WTC11 (cell line): ENCODE measurements around the gene TCF7. TPM values are rescaled to one million over a fixed set of nuclear protein-coding genes. Genes with fewer than 3 reads are reported as not detected.
A peak's percentile ranks its signal among the peaks of the same experiment; 100 is the strongest.

ENCODE experiments used
- ATAC-seq: fragments of 200-7000 bp; cut with Tn5 transposase; 2 replicates; pipeline ENCODE4 v1.10.0; 2021; ENCODE audit warnings: mild to moderate bottlenecking, moderate library complexity
- CTCF ChIA-PET: fragments of 300-600 bp; sonication (Branson Sonifier 250); formaldehyde crosslinking; loops from one replicate; lab custom pipeline; 2021; ENCODE audit warnings: antibody characterized with exemption; lab: Charles Lee
- POLR2A ChIA-PET: fragments of 350-600 bp; sonication (Branson Sonifier 250); formaldehyde crosslinking; loops from one replicate; lab custom pipeline; 2021; ENCODE audit warnings: antibody characterized with exemption; lab: Charles Lee
- DNase-seq: peaks from one replicate; pipeline ENCODE4 v3.0.0; 2021; ENCODE audit warnings: low spot score
- H3K27ac Mint-ChIP-seq: 2 replicates; pipeline ENCODE4 v1.8.0; 2021; ENCODE audit warnings: mixed read lengths
- H3K27me3 Mint-ChIP-seq: 2 replicates; pipeline ENCODE4 v1.8.0; 2021; ENCODE audit warnings: low read depth, mild to moderate bottlenecking, moderate library complexity, mixed read lengths
- H3K36me3 Mint-ChIP-seq: 2 replicates; pipeline ENCODE4 v1.8.0; 2021; ENCODE audit warnings: mixed read lengths
- H3K4me1 Mint-ChIP-seq: 2 replicates; pipeline ENCODE4 v1.8.0; 2022; ENCODE audit warnings: mixed read lengths
- H3K4me3 Mint-ChIP-seq: 2 replicates; pipeline ENCODE4 v1.8.0; 2021; ENCODE audit warnings: mild to moderate bottlenecking, moderate library complexity, mixed read lengths
- H3K9me3 Mint-ChIP-seq: 2 replicates; pipeline ENCODE4 v1.8.0; 2021; ENCODE audit warnings: mixed read lengths
- ATF2 ChIP-seq: sonication (generic); formaldehyde crosslinking; IDR thresholded peaks from 2 replicates; pipeline ENCODE4 v1.8.1; 2022; ENCODE audit warnings: low read depth, missing genetic modification reagents, borderline replicate concordance
- ESRRA ChIP-seq: sonication (generic); formaldehyde crosslinking; IDR thresholded peaks from 2 replicates; pipeline ENCODE4 v1.8.1; 2022; ENCODE audit warnings: mild to moderate bottlenecking, missing genetic modification reagents, borderline replicate concordance
- GABPB1 ChIP-seq: sonication (generic); formaldehyde crosslinking; IDR thresholded peaks from 2 replicates; pipeline ENCODE4 v1.8.1; 2023; ENCODE audit warnings: mild to moderate bottlenecking, missing genetic modification reagents
- GRHL2 ChIP-seq: fragments of 250-450 bp; sonication (Bioruptor Pico); IDR thresholded peaks from 2 replicates; pipeline ENCODE4 v1.8.0; 2022; ENCODE audit warnings: mild to moderate bottlenecking, moderate library complexity; ENCODE audit not compliant: insufficient replicate concordance, severe bottlenecking
- GTF2I ChIP-seq: fragments of 250-450 bp; sonication (Bioruptor Pico); conservative IDR thresholded peaks from 2 replicates; pipeline ENCODE4 v1.4.0; 2021; ENCODE audit warnings: mild to moderate bottlenecking
- JAZF1 ChIP-seq: fragments of 250-450 bp; sonication (Bioruptor Pico); IDR thresholded peaks from 2 replicates; pipeline ENCODE4 v1.9.0; 2021; ENCODE audit warnings: moderate library complexity, mild to moderate bottlenecking, inconsistent platforms
- KAT7 ChIP-seq: sonication (generic); formaldehyde crosslinking; IDR thresholded peaks from 2 replicates; pipeline ENCODE4 v1.8.1; 2023; ENCODE audit warnings: missing genetic modification reagents, mild to moderate bottlenecking, borderline replicate concordance
- NR1H2 ChIP-seq: sonication (generic); formaldehyde crosslinking; IDR thresholded peaks from 2 replicates; pipeline ENCODE4 v1.9.0; 2021; ENCODE audit warnings: mild to moderate bottlenecking, moderate library complexity, missing genetic modification reagents
- OVOL2 ChIP-seq: fragments of 250-450 bp; sonication (Bioruptor Pico); IDR thresholded peaks from 2 replicates; pipeline ENCODE4 v1.9.0; 2021; ENCODE audit warnings: mild to moderate bottlenecking, borderline replicate concordance
- PRDM15 ChIP-seq: sonication (generic); formaldehyde crosslinking; IDR thresholded peaks from 2 replicates; pipeline ENCODE4 v1.8.0; 2022; ENCODE audit warnings: missing genetic modification reagents
- PRRX2 ChIP-seq: fragments of 250-450 bp; sonication (Bioruptor Pico); IDR thresholded peaks from 2 replicates; pipeline ENCODE4 v1.8.0; 2021; ENCODE audit warnings: mild to moderate bottlenecking
- RELA ChIP-seq: sonication (generic); formaldehyde crosslinking; IDR thresholded peaks from 2 replicates; pipeline ENCODE4 v1.8.1; 2022; ENCODE audit warnings: missing genetic modification reagents, mild to moderate bottlenecking, borderline replicate concordance
- TCF7 ChIP-seq: sonication (generic); formaldehyde crosslinking; IDR thresholded peaks from 2 replicates; pipeline ENCODE4 v1.8.0; 2022; ENCODE audit warnings: mild to moderate bottlenecking, low read depth, missing genetic modification reagents, moderate library complexity
- TEAD1 ChIP-seq: sonication (generic); formaldehyde crosslinking; IDR thresholded peaks from 2 replicates; pipeline ENCODE4 v1.8.0; 2022; ENCODE audit warnings: mild to moderate bottlenecking, missing genetic modification reagents
- ZNF317 ChIP-seq: sonication (generic); formaldehyde crosslinking; IDR thresholded peaks from 2 replicates; pipeline ENCODE4 v1.8.1; 2023; ENCODE audit warnings: low read depth, mild to moderate bottlenecking, moderate library complexity, missing genetic modification reagents, borderline replicate concordance
- ZNF423 ChIP-seq: fragments of 250-450 bp; sonication (Bioruptor Pico); IDR thresholded peaks from 2 replicates; pipeline ENCODE4 v2.1.2; 2022; ENCODE audit warnings: mild to moderate bottlenecking, moderate library complexity
- ZNF425 ChIP-seq: fragments of 250-450 bp; sonication (Bioruptor Pico); conservative IDR thresholded peaks from 2 replicates; pipeline ENCODE4 v1.9.0; 2021; ENCODE audit warnings: mild to moderate bottlenecking
- total RNA-seq: library from RNA; stranded (reverse); gene quantifications from 3 replicates; pipeline ENCODE4 v1.2.3, GENCODE V29; 2021
- TF ChIP-seq, protein P1 (sequence below): sonication (generic); formaldehyde crosslinking; IDR thresholded peaks from 2 replicates; pipeline ENCODE4 v1.8.1; 2022; ENCODE audit warnings: missing genetic modification reagents, borderline replicate concordance
- TF ChIP-seq, protein P2 (sequence below): fragments of 250-450 bp; sonication (Bioruptor Pico); IDR thresholded peaks from 2 replicates; pipeline ENCODE4 v2.1.2; 2022; ENCODE audit warnings: mild to moderate bottlenecking, moderate library complexity

TCF7 gene
- total RNA-seq, 1 experiment from 2014 or later: 11.3 TPM

GRCh38 chr5:134070725-134071613 lies 43.5 kb upstream of the TCF7 start (continued):
- TF ChIP-seq GRHL2 (CRISPR knock-in tag) (no peak), ZNF425 (CRISPR knock-in tag) (no peak), PRDM15 (CRISPR knock-in tag) (no peak), JAZF1 (CRISPR knock-in tag) (no peak), ZNF317 (CRISPR knock-in tag) (no peak), OVOL2 (no peak), GABPB1 (no peak), ESRRA (no peak), ZNF423 (CRISPR knock-in tag) (peak; percentile 83; the same call in 1 of the 2 replicates), RELA (CRISPR knock-in tag) (no peak), ATF2 (CRISPR knock-in tag) (no peak)
- TF ChIP-seq, protein P1, sequence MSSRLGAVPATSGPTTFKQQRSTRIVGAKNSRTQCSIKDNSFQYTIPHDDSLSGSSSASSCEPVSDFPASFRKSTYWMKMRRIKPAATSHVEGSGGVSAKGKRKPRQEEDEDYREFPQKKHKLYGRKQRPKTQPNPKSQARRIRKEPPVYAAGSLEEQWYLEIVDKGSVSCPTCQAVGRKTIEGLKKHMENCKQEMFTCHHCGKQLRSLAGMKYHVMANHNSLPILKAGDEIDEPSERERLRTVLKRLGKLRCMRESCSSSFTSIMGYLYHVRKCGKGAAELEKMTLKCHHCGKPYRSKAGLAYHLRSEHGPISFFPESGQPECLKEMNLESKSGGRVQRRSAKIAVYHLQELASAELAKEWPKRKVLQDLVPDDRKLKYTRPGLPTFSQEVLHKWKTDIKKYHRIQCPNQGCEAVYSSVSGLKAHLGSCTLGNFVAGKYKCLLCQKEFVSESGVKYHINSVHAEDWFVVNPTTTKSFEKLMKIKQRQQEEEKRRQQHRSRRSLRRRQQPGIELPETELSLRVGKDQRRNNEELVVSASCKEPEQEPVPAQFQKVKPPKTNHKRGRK (CRISPR knock-in tag): no peak
- TF ChIP-seq, protein P2, sequence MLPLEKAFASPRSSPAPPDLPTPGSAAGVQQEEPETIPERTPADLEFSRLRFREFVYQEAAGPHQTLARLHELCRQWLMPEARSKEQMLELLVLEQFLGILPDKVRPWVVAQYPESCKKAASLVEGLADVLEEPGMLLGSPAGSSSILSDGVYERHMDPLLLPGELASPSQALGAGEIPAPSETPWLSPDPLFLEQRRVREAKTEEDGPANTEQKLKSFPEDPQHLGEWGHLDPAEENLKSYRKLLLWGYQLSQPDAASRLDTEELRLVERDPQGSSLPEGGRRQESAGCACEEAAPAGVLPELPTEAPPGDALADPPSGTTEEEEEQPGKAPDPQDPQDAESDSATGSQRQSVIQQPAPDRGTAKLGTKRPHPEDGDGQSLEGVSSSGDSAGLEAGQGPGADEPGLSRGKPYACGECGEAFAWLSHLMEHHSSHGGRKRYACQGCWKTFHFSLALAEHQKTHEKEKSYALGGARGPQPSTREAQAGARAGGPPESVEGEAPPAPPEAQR (CRISPR knock-in tag): no peak

- ATAC-seq (peak; percentile 26), DNase-seq (no peak)
- Mint-ChIP-seq H3K9me3 (no peaks in the 10 kb centered on the region), H3K36me3 (no peaks in the 10 kb centered on the region), H3K4me1 (peaks cover 9% of the 10 kb centered on the region), H3K27ac (no peak overlapping the region), H3K4me3 (peak overlapping the region; percentile 68), H3K27me3 (peaks cover 20% of the 10 kb centered on the region)
- POLR2A ChIA-PET: no interaction called here
- CTCF ChIA-PET: interaction anchor here (1.0 to 3.6 kb wide), 5 partner anchors 28 to 75 kb away, joined by 4 to 21 read pairs (median 6); no protein-coding TSS in a partner anchor
- TF ChIP-seq NR1H2 (no peak), TEAD1 (no peak), GTF2I (CRISPR knock-in tag) (no peak), KAT7 (CRISPR knock-in tag) (no peak), RELA (CRISPR knock-in tag) (no peak), TCF7 (CRISPR knock-in tag) (no peak), OVOL2 (no peak), PRRX2 (CRISPR knock-in tag) (no peak)
- TF ChIP-seq, protein P2 (CRISPR knock-in tag): no peak
- TF ChIP-seq, protein P1 (CRISPR knock-in tag): no peak
These were observed 42.8 kb upstream of the TCF7 start for GRCh38 chr5:134071614-134072207.
